ENCODE results near the gene SNX8. TPM values are rescaled to one million over a fixed set of nuclear protein-coding genes. Genes with fewer than 3 reads are reported as not detected.

Gene SNX8
- total and polyA plus RNA-seq, 2 of the 4 experiments (the other 2 are of a cell fraction): 7.7 to 55.9 TPM

DNA sequence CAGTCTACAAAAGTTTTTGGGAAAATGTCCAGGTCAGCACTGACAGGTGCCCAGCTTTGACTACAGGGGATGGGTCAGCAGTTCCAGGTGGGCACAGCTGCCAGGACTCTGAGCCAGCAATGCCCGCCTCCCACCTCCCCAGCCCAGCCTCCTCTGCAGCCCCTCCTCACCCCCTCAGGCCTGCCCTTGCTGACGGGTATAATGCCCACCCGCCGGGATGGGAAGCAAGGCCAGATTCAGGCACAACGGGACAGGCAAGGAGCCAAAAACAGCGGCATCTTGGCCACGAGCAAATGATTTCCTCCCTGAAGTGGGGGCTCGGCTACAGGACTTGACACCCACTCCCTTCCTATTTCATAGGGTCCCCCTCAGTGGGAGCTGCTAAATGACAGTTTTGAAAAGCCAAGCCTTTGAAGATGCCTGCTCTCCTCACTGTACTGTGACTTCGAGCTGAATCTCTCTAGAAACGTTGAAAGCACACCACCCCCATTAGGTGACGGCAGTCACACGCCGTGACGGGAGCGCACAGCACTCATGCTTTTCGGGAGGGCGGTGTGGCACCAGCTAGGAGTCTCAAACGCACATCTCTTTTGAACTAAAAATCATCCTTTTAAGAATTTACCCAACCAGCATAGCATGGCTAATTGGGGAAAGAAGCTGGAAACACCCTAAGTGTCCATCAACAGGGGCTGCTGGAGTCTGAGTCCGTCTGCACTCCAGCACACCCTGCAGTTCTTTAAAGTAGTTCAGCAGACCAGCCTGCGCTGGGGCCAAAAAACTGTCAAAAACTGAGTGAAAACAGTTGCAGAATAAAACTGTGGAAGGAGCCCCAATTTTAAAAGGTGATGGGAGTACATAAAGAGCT lies 111.1 kb downstream of the SNX8 start:
- peaks cover 21% of the 10 kb centered on the region for H3K36me3 ChIP-seq (ENCODE audit: control insufficient read depth, insufficient read depth, low read length)
- in situ Hi-C loops (cut with MboI; ENCODE audit: low sequenced_read_pairs) (loop anchor here (10.0 kb wide), 1 partner anchor 628 kb away; the partner anchor contains the start of gene PSMG3), intact Hi-C loops (cut with micrococcal nuclease) (loop anchor here (10.0 kb wide), 1 partner anchor 98 kb away; no protein-coding TSS in a partner anchor), dilution Hi-C loops (cut with HindIII; ENCODE audit: low sequenced_read_pairs, unreplicated experiment) (no loop called here)
- H3K23ac ChIP-seq (ENCODE audit: low read depth, low read length): no peak overlapping the region
- no peak overlapping the region for H2BK15ac ChIP-seq (ENCODE audit: low read depth, low read length)
- no peak overlapping the region for H3K18ac ChIP-seq (ENCODE audit: low read depth, low read length)
- no peak overlapping the region for H4K8ac ChIP-seq (ENCODE audit: low read depth in 2 of 2, low read length in 2 of 2)
- H3K4me2 ChIP-seq (ENCODE audit: low read depth, low read length): no peak overlapping the region
- no peak overlapping the region for H2BK120ac ChIP-seq (ENCODE audit: low read depth, low read length)
- ChIA-PET CTCF (interaction anchor here (1.0 kb wide), 2 partner anchors 8 to 539 kb away, joined by 3 read pairs; no protein-coding TSS in a partner anchor), POLR2A (ENCODE audit: unreplicated experiment) (no interaction called here)
- no peak overlapping the region for H2BK5ac ChIP-seq (ENCODE audit: low read depth, low read length, poor library complexity, severe bottlenecking)
- no peak overlapping the region for H3K9ac ChIP-seq (ENCODE audit: low read depth, low read length)
- no peak overlapping the region for H2BK20ac ChIP-seq (ENCODE audit: low read depth, low read length)
- no peak overlapping the region for H2AFZ ChIP-seq (replicated peaks; ENCODE audit: low read length, poor library complexity)
- peak overlapping the region; percentile 9; the same call in 1 of the 2 replicates for H2AK5ac ChIP-seq (ENCODE audit: low read depth, low read length)
- peaks cover 14% of the 10 kb centered on the region for H3K9me1 ChIP-seq (ENCODE audit: insufficient read depth, low read length)
- H4K20me1 ChIP-seq (ENCODE audit: insufficient read depth, low read length): peaks cover 4% of the 10 kb centered on the region
- no peak overlapping the region for H3K14ac ChIP-seq (replicated peaks; ENCODE audit: low read depth, low read length)
- H3K9me3 ChIP-seq (ENCODE audit: control insufficient read depth, insufficient read depth, low read length): no peaks in the 10 kb centered on the region
- WGBS, 2 experiments (ENCODE audit: extremely low coverage in 2 of 2, insufficient read length in 1 of 2): 80% methylated on average over 2 of the region's 20 CpGs; no CpG with 5 or more reads in 1 of the 2 experiments
- H3K27me3 ChIP-seq (ENCODE audit: control insufficient read depth, insufficient read depth, low read length): no peaks in the 10 kb centered on the region
- no peak overlapping the region for H3K27ac ChIP-seq (ENCODE audit: insufficient read depth, low read length)
- H2AK9ac ChIP-seq (replicated peaks; ENCODE audit: low read depth, low read length, poor library complexity): no peak overlapping the region
- H3K4me1 ChIP-seq (ENCODE audit: control insufficient read depth, insufficient read depth, low read length): peaks cover 16% of the 10 kb centered on the region
- no peak overlapping the region for H3K4ac ChIP-seq (ENCODE audit: low read depth, low read length)
- no peak for TF ChIP-seq MAFK (IDR thresholded peaks at IDR 0.05; ENCODE audit: low read depth, low read length)
- no peak for TF ChIP-seq RCOR1 (IDR thresholded peaks at IDR 0.05; ENCODE audit: insufficient replicate concordance, low read length)
- no peak for TF ChIP-seq SMC3 (IDR thresholded peaks at IDR 0.05; ENCODE audit: low read depth, low read length)
- TF ChIP-seq, protein P1, sequence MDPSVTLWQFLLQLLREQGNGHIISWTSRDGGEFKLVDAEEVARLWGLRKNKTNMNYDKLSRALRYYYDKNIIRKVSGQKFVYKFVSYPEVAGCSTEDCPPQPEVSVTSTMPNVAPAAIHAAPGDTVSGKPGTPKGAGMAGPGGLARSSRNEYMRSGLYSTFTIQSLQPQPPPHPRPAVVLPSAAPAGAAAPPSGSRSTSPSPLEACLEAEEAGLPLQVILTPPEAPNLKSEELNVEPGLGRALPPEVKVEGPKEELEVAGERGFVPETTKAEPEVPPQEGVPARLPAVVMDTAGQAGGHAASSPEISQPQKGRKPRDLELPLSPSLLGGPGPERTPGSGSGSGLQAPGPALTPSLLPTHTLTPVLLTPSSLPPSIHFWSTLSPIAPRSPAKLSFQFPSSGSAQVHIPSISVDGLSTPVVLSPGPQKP (IDR thresholded peaks at IDR 0.05; ENCODE audit: borderline replicate concordance, low read depth, low read length): no peak
- TF ChIP-seq NFE2L2 (IDR thresholded peaks at IDR 0.05; ENCODE audit: low read depth, low read length): no peak
- TF ChIP-seq POLR2A (IDR thresholded peaks at IDR 0.05; ENCODE audit: low read depth, low read length): no peak
- no peak for TF ChIP-seq CHD1 (IDR thresholded peaks at IDR 0.05; ENCODE audit: low read depth, low read length)
- TF ChIP-seq MAZ (IDR thresholded peaks at IDR 0.05; ENCODE audit: borderline replicate concordance, low read depth, low read length): no peak
- no peak for TF ChIP-seq BHLHE40 (IDR thresholded peaks at IDR 0.05; ENCODE audit: low read depth, low read length)
- TF ChIP-seq, protein P2, sequence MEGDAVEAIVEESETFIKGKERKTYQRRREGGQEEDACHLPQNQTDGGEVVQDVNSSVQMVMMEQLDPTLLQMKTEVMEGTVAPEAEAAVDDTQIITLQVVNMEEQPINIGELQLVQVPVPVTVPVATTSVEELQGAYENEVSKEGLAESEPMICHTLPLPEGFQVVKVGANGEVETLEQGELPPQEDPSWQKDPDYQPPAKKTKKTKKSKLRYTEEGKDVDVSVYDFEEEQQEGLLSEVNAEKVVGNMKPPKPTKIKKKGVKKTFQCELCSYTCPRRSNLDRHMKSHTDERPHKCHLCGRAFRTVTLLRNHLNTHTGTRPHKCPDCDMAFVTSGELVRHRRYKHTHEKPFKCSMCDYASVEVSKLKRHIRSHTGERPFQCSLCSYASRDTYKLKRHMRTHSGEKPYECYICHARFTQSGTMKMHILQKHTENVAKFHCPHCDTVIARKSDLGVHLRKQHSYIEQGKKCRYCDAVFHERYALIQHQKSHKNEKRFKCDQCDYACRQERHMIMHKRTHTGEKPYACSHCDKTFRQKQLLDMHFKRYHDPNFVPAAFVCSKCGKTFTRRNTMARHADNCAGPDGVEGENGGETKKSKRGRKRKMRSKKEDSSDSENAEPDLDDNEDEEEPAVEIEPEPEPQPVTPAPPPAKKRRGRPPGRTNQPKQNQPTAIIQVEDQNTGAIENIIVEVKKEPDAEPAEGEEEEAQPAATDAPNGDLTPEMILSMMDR (conservative IDR thresholded peaks at IDR 0.05; ENCODE audit: low read depth, low read length): no peak
- no TSS peak for BruUV-seq (replicated peaks)
- H3K4me3 ChIP-seq (ENCODE audit: insufficient read depth, low read depth, low read length): no peak overlapping the region
- H4K91ac ChIP-seq (ENCODE audit: insufficient read depth, low read depth, low read length): no peak overlapping the region
- peaks cover 0 to 25% of the 10 kb centered on the region in 2 experiments for H3K79me1 ChIP-seq (ENCODE audit: low read depth in 1 of 2, low read length in 2 of 2)
- H3K56ac ChIP-seq (ENCODE audit: extremely low read depth, insufficient read depth, low read length): no peak overlapping the region
- no peak for DNase-seq
- ATAC-seq (ENCODE audit: low read depth): no peak; the same call in 1 of the 2 replicates
- H4K5ac ChIP-seq (ENCODE audit: low read depth, low read length): no peak overlapping the region

Data from IMR-90 (cell line).